HFF-Myc (cell line): ENCODE measurements around the gene TMEM237.

Source experiments
- DNase-seq: peaks from one replicate; pipeline ENCODE4 v3.0.0-alpha.2; 2011; ENCODE audit warnings: low read depth; ENCODE audit errors: extremely low read depth
- H3K4me3 ChIP-seq: replicated peaks from 2 replicates; pipeline ENCODE4 v1.5.1; 2011; ENCODE audit warnings: low read depth, mild to moderate bottlenecking, control low read depth, low read length
- CTCF ChIP-seq: IDR thresholded peaks from 2 replicates; pipeline ENCODE4 v1.5.1; 2012; ENCODE audit warnings: mild to moderate bottlenecking, low read depth, low read length, control low read depth; ENCODE audit errors: missing control alignments

Gene TMEM237

GRCh38 chr2:201600906-201601305 lies 42.4 kb downstream of the TMEM237 start:
- TF ChIP-seq CTCF: no peak

GRCh38 chr2:201597397-201597796 lies 45.9 kb downstream of the TMEM237 start:
- no peak for DNase-seq
- no peak overlapping the region for H3K4me3 ChIP-seq
- no peak for TF ChIP-seq CTCF

More at GRCh38 chr2:201600906-201601305, 42.4 kb downstream of the TMEM237 start:
- DNase-seq: no peak
- H3K4me3 ChIP-seq: no peak overlapping the region

GRCh38 chr2:201580486-201580885 lies 62.8 kb downstream of the TMEM237 start:
- no peak overlapping the region for H3K4me3 ChIP-seq
- no peak for TF ChIP-seq CTCF
- DNase-seq: peak; percentile 15

- TF ChIP-seq CTCF: no peak
- no peak for DNase-seq
Measured at GRCh38 chr2:201579536-201579935, 63.8 kb downstream of the TMEM237 start.

GRCh38 chr2:201575971-201576370 lies 67.3 kb downstream of the TMEM237 start:
- no peak for TF ChIP-seq CTCF
- DNase-seq: no peak
- H3K4me3 ChIP-seq: no peak overlapping the region

More at GRCh38 chr2:201579536-201579935, 63.8 kb downstream of the TMEM237 start:
- H3K4me3 ChIP-seq: no peak overlapping the region

- DNase-seq: no peak
- TF ChIP-seq CTCF: no peak
- no peak overlapping the region for H3K4me3 ChIP-seq
Measured at GRCh38 chr2:201574766-201575165, 68.5 kb downstream of the TMEM237 start.

- no peak overlapping the region for H3K4me3 ChIP-seq
- no peak for DNase-seq
- no peak for TF ChIP-seq CTCF
Measured at GRCh38 chr2:201572846-201573508, 70.3 kb downstream of the TMEM237 start.
